ENCODE data around the gene CCDC116.

GRCh38 chr22:21634081-21634480 lies 1.5 kb downstream of the CCDC116 start:
- TF ChIP-seq CTCF (IDR thresholded peaks at IDR 0.05 in 8 of 11, conservative IDR thresholded peaks at IDR 0.05 in 3 of 11) = no peak
- no peak for TF ChIP-seq POLR2A (IDR thresholded peaks at IDR 0.05)
- no peak for TF ChIP-seq POLR2AphosphoS5 (IDR thresholded peaks at IDR 0.05)
